Adrenal gland (tissue), 5 donors: ENCODE measurements around the gene BMPR1B.

Experiments used
- POLR2A ChIP-seq, 2 donors: fragments of 450-650 bp; IDR thresholded peaks; one replicate each; pipeline ENCODE4 v1.6.1; 2017; ENCODE audit warnings: antibody characterized with exemption in 2 of 2, mild to moderate bottlenecking in 2 of 2, moderate library complexity in 1 of 2
- TF ChIP-seq, protein P1 (sequence below), 6 experiments: fragments of 450-650 bp in 4 of 6; fragments of 200-600 bp in 2 of 6; sonication (generic) in 1 of 6; IDR thresholded peaks; 1 replicate in 5 of 6; 2 replicates in 1 of 6; pipeline versions ENCODE4 v1.5.1 to v1.8.0; 2016 to 2021; ENCODE audit warnings: antibody characterized with exemption in 6 of 6, mild to moderate bottlenecking in 2 of 6, moderate library complexity in 1 of 6
- donor health status: DM: no; HTN: no; CAD: no.

DNA sequence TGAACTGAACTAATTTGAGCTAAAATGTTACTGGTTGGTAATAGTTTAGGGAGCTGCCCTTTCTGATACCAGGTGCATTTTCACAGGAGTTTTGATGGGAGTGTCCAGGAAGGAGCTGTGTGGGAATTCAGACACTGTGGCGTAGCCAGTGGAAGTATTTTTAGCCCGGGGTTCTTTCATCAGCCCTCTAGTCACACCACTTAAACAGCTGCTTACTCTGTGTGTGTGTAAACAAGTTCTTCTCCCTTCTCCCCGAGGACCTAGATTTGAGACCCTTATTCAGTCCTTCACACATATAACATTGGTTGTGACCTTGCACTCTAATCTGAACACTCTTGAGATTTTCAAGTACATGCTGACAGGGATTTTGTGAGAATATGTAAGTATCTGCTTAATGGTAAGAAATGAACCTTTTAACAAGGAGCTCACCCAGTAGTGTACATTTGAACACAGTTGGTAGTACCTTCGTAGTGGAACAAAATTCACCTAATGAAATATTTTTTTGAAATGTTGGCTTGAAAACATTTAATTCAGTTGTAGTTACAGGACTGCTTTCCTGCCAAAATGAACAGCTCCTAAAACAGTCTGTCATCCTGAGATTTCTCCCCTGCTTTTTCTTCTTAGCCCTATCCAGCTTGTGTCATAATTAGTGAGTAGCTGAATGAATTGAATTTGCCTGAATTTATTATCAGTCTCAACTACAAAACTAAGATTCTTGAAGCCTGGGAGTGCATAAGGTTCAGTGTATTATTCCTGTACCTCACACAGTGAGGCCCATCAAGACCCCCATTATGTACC lies 61.8 kb downstream of the BMPR1B start:
- TF ChIP-seq, protein P1, sequence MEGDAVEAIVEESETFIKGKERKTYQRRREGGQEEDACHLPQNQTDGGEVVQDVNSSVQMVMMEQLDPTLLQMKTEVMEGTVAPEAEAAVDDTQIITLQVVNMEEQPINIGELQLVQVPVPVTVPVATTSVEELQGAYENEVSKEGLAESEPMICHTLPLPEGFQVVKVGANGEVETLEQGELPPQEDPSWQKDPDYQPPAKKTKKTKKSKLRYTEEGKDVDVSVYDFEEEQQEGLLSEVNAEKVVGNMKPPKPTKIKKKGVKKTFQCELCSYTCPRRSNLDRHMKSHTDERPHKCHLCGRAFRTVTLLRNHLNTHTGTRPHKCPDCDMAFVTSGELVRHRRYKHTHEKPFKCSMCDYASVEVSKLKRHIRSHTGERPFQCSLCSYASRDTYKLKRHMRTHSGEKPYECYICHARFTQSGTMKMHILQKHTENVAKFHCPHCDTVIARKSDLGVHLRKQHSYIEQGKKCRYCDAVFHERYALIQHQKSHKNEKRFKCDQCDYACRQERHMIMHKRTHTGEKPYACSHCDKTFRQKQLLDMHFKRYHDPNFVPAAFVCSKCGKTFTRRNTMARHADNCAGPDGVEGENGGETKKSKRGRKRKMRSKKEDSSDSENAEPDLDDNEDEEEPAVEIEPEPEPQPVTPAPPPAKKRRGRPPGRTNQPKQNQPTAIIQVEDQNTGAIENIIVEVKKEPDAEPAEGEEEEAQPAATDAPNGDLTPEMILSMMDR (IDR thresholded peaks at IDR 0.05) = no peak
- no peak for TF ChIP-seq POLR2A (IDR thresholded peaks at IDR 0.05)
